WTC11 (cell line): ENCODE results near the gene GNL2.

Experiments
- CTCF ChIP-seq: fragments of 200-600 bp; IDR thresholded peaks from 2 replicates; pipeline ENCODE4 v1.8.0; 2022; ENCODE audit warnings: antibody characterized with exemption
- FOXJ3 ChIP-seq: sonication (generic); formaldehyde crosslinking; IDR thresholded peaks from 2 replicates; pipeline ENCODE4 v1.9.0; 2021; ENCODE audit warnings: missing genetic modification reagents, mild to moderate bottlenecking, borderline replicate concordance
- IRF1 ChIP-seq: sonication (generic); formaldehyde crosslinking; IDR thresholded peaks from 2 replicates; pipeline ENCODE4 v1.8.0; 2023; ENCODE audit warnings: missing genetic modification reagents
- JUN ChIP-seq: sonication (generic); formaldehyde crosslinking; IDR thresholded peaks from 2 replicates; pipeline ENCODE4 v1.8.0; 2023; ENCODE audit warnings: mild to moderate bottlenecking, missing genetic modification reagents
- MAX ChIP-seq: sonication (generic); formaldehyde crosslinking; IDR thresholded peaks from 2 replicates; pipeline ENCODE4 v1.8.0; 2022; ENCODE audit warnings: mild to moderate bottlenecking, missing genetic modification reagents
- NFYB ChIP-seq: sonication (generic); formaldehyde crosslinking; conservative IDR thresholded peaks from 2 replicates; pipeline ENCODE4 v1.8.0; 2022; ENCODE audit warnings: low read depth, missing genetic modification reagents
- ZNF317 ChIP-seq: sonication (generic); formaldehyde crosslinking; IDR thresholded peaks from 2 replicates; pipeline ENCODE4 v1.8.1; 2023; ENCODE audit warnings: low read depth, mild to moderate bottlenecking, moderate library complexity, missing genetic modification reagents, borderline replicate concordance
- ZNF512 ChIP-seq: sonication (generic); formaldehyde crosslinking; IDR thresholded peaks from 2 replicates; pipeline ENCODE4 v1.8.1; 2022; ENCODE audit warnings: missing genetic modification reagents, borderline replicate concordance

GRCh38 chr1:37561133-37562132 is 34.3 kb downstream of the GNL2 start:
- TF ChIP-seq CTCF (peak; percentile 28; the same call in 1 of the 2 replicates), FOXJ3 (no peak), ZNF317 (CRISPR knock-in tag) (no peak), ZNF512 (CRISPR knock-in tag) (no peak), IRF1 (CRISPR knock-in tag) (no peak), JUN (no peak), MAX (no peak), NFYB (CRISPR knock-in tag) (no peak)
